GM12801 (cell line): Measurements from ENCODE around the gene TRH.

Experiments
- TF ChIP-seq, protein P1 (sequence below): IDR thresholded peaks from one replicate; pipeline ENCODE4 v1.5.1; 2011; ENCODE audit warnings: control low read depth; ENCODE audit not compliant: insufficient read length; ENCODE audit errors: extremely low read depth

Gene TRH

GRCh38 chr3:129952556-129953355 lies 21.8 kb upstream of the TRH start:
- TF ChIP-seq, protein P1, sequence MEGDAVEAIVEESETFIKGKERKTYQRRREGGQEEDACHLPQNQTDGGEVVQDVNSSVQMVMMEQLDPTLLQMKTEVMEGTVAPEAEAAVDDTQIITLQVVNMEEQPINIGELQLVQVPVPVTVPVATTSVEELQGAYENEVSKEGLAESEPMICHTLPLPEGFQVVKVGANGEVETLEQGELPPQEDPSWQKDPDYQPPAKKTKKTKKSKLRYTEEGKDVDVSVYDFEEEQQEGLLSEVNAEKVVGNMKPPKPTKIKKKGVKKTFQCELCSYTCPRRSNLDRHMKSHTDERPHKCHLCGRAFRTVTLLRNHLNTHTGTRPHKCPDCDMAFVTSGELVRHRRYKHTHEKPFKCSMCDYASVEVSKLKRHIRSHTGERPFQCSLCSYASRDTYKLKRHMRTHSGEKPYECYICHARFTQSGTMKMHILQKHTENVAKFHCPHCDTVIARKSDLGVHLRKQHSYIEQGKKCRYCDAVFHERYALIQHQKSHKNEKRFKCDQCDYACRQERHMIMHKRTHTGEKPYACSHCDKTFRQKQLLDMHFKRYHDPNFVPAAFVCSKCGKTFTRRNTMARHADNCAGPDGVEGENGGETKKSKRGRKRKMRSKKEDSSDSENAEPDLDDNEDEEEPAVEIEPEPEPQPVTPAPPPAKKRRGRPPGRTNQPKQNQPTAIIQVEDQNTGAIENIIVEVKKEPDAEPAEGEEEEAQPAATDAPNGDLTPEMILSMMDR, result no peak

GRCh38 chr3:129953621-129954020 lies 20.9 kb upstream of the TRH start:
- TF ChIP-seq, protein P1, result no peak

DNA sequence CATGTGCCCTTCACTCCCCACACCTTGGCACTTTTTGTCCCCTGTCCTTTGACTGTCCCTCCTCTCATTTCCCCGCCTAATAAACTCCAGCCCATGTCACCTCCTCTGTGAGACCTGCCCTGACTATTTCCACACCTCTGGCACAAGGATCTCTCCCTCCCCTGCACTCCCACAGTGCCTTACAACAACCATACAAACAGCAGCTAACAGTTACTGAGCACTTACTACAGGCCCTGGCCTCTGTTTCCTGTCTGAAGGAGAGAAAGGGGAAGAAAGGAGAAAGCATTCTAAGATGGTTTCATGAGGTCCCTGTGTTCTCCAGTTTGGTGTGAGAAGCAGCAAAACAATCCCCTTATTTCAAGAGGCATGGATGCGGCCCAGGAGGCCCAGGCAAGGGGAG lies 20.0 kb upstream of the TRH start:
- TF ChIP-seq, protein P1, result no peak

DNA sequence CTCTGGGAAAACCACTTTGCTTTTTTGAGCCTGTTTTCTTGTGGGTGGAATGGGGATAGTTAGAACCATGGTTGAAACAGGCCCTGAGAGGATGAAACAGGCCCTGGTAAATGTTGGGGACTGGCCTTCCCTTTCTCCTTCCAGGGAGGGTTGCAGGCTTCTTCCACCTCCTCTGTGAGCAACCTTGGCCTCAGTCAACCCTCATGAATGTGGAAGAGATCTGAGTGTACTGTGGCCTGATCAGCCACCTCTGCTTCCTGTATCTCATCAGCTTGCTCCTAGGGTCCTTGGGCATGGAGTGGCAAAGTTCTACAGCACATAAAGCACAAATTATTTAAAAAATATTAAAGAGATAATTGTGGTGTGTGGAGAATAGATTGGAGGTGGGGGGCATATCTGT lies 17.6 kb upstream of the TRH start:
- TF ChIP-seq, protein P1, result no peak

DNA sequence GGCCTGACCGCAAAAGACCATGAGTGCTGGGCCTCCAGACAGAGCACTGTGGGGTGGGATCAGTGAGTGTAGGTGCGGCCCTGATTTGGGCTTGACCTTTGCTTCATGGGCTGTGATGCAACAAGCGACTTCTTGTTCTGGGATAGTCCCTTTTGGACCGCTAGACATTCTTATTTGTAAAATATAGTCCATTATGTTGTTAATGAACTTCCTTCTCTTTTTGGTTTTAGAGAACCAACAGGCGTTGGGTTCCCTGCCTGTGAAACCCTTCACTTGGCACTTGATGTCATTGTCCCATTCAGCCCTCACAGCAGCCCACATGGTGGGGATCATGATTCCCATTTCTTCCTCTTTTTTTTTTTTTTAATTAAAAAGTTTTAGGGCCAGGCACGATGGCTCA lies 15.8 kb upstream of the TRH start:
- TF ChIP-seq, protein P1, result no peak

DNA sequence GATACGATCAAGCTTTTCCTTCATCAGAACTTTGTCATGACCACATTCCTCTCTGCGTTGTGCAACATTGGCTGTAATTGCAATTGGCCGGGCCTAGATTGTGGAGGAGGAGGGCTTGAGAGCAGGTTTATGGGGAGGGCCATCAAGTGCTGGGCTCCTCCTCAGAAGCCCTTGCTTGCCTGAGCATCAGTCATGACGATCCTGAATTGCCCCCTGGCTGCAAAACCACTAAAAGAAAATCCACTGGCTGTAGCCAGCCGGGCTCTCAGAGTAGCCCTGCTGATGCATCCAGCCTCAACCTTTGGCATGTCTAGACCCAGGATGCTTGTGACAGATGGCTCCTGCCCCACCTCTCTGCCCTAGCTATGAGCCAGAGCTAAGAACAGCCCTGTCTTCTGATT lies 13.4 kb upstream of the TRH start:
- TF ChIP-seq, protein P1, result no peak

DNA sequence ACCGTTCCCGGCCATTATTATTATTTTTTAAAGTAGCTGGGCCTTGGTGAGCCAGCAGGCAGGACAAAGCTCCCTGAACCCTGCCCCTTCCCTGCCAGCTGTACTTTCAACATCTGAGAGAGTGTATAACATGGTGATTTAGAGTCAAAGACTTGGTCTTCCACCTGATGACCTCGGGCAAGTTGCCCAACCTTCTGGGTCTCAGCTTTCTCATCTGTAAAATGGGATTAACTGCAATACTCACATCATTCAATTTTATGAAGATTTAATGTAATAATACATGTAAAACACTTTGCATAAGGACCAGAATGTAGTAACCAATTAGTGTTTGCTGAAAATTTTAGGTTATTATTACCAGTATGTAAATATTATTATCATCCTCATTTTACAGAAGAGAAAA lies 11.9 kb upstream of the TRH start:
- TF ChIP-seq, protein P1, result no peak
